GM19467 (cell line): Measurements from ENCODE around the gene TACR1.

Source experiments
- ATAC-seq: cut with Tn5 transposase; IDR thresholded peaks from one replicate; pipeline ENCODE4 v1.9.1; 2021; ENCODE audit warnings: mild to moderate bottlenecking, moderate library complexity; ENCODE audit not compliant: unreplicated experiment

Gene TACR1

DNA sequence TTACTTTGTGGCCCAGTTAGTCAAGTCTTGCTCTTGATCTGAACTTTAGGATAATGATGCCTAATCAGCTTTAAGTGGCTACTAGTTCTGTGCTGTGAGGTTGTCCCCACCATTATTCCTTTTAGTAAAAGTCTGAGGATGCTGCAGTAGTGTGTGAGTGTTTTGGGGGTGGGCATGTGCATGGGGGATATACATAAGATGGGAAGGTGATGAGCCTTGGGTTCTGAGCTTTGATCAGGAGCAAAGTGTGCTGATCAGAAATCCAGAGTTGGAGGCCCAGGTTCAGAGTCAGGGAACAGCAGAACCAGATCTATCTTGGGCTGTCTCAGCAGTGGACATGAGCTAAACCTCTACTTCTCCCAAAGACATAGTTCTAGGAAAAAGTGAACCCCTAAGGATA, 174.1 kb downstream of the TACR1 start:
- ATAC-seq, result no peak

DNA sequence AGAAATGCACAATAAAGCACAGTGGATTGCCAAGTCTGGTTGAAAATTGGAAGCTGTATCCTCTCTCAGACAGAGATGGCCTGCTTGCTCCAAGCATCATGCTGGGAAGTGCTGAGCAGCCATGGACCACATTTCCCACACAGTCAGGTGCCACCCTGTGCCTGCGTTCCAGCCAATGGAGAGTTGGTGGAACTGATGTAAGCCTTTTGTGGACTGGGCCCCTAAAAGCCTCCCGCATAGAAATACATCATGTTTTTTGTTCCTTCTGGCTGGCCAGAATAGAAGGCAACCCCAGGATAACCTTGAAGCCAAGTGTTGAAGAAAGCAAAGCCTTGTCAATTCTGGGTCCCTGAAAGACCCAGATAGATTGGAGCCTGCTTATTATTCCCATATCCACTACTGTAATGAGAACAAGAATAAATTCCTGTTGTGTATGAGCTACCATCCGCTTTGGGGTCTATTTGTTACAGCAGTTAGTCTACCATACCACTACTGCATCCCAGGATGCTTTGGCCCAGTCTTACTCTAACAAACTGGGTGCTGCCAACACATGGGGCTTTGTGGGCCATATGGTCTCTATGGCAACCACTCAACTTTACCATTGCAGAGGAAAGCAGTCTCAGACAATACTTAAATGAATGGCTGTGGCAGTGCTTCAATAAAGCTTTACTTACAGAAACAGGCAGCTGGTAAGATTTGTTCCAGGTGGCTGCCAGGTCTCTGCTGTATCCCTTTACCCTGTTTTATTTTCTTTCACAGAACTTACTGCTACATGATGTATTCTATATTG, 175.5 kb downstream of the TACR1 start:
- ATAC-seq, result no peak

DNA sequence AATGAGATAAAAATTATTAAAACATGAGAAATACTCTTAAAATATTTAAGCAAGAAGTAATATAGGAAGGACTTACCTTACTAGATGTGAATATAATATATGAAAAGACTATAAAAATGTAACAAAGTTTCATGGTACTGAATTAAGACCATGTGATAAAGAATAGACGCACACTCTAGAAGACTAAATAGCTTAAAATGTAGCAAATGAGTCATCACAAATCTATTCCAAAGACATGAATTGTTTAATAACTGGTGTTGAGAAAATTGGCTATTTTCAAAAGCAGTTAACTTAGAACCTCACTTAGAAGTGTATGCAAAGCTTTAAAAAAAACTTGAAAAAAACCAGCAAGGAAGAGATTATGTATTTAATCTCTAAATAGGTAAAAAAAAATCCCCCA, 176.8 kb downstream of the TACR1 start:
- no peak for ATAC-seq

DNA sequence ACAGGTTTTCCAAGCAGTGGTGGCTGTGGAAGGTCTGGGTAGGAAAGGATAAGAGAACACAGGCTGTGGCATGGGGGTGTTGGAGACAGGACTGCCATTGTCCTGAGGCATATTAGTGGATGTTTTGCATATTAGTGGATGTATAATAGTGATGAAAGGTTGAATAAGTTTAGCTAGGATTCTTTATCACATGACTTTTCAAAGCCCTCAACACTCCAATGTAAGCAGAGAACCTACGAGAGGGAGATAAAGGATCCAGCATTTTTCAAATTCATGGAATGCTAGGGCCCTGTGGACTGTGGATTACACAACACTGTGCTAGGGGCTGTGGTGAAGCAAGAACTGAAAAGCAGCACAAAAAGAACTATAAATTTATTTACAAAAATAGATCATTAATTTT, 177.6 kb downstream of the TACR1 start:
- ATAC-seq, result no peak

DNA sequence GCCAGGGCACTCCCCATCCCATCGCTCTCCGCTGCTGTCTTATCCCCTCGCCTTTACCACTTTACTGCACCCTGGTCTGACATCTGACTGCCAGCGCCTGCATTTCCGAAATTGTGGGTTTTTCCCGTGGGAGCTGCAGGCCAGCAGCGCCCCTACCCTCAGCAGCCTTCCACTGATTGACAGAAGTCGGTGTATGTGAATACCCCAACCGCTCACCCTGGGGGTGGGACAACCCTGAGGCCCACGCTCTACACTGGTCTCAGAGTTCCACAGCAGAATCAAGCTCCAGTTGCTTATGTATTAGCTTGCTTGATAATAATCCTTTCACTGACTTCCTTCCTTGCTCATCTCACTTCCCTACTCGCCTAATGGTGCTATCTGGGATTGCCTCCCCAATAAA, 178.8 kb downstream of the TACR1 start:
- no peak for ATAC-seq

DNA sequence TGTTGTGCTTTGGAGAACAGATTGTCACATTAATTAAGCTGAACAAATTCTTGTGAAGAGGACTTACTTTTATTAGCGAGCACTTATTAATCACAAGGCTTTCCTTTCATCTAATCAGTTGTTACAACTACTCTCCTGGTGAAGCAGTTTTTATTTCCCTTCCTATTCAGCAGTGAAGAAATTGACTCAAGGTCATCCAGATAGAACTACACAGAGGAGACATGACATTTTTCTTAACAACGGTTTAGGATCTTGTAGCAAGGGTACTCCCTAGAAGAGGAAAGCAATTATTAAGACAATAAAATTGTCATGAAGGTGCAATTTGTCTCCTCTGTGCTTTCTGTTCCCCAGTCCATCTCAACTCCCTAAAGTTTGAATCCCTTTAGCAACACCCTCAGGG, 179.5 kb downstream of the TACR1 start:
- ATAC-seq, result no peak

DNA sequence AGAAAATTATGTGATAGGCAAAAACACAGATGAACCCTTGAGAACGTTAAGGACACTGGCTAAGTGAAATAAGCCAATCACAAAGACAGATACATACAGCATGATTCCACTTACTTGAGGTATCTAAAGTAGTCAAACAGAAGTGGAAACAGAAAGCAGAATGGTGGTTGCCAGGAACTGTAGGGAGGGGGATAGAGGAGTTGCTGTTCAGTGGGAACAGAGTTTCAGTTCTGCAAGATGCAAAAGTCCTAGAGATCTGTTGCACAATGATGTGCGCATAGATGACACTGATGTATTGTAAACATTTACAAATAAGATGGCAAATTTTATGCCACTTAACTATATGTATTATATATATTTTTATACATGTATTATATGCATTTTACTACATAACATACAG, 181.2 kb downstream of the TACR1 start:
- ATAC-seq, result no peak

DNA sequence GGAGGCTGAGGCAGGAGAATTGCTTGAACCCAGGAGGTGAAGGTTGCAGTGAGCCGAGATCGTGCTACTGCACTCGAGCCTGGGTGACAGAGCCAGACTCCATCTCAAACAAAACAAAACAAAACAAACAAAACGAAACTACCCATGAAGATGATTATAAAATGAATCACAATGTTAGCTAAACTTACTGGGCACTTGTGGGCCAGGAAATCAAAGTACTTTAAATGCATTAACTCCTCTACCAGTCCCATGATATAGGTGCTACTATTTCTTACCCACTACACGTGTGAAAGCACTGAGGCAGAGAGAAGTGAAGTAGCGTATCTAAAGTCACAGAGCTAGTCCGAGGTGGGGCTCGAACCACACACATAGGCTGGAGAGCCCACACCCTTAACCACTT, 187.2 kb downstream of the TACR1 start:
- no peak for ATAC-seq

DNA sequence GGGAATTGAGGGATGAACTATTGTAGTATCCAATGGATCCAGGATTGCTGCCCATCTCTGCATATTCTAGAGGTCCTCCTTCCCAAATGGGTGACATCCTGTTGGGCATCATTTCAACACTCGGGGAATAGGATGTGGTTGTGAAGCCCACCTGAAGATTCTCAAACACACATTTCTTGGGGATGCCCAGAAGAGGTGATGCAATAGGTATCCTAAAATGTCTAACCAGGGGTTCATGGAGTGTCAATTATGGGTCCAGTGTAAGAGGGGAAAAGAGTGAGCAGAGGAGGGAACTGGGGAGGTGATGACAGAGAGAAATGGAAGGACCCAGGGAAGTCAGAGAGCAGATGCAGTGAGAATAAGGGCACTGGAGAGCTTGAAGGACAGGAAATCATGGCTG, 188.7 kb downstream of the TACR1 start:
- no peak for ATAC-seq

DNA sequence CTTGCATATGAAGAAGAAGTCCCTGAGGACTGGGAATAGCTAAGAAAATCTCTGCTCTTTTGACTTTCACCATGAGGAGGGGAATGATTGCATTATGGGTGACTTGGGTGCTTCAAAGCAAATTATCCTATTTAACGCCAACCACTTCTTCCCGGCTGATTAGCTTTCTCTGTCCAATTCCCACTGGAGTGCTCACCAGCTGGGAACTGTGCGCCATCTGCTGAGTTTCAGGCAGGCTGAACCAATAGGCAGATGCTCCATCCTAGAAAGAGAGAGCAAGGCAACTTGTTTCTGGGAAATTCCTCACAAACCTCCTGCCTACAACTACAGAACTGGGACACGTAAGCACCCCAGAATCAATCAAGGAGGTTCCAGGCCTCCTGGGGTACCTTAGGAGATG, 191.5 kb downstream of the TACR1 start:
- ATAC-seq, result no peak

DNA sequence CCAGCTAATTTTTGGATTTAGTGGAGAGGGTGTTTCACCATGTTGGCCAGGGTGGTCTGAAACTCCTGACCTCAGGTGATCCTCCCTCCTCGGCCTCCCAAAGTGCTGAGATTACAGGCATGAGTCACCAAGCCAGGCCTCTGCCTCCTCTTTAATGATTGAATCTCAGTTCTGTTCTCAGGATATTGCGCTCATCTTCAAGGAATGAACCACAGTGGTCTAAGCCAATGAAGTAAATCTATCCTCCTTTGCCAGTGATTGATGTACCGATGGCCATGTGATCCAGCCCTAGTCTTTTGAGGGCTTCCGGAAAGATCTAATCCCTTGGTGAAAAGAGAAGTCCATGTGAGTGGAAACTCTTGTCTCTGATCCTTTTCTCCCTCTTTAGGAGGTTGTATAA, 192.3 kb downstream of the TACR1 start:
- ATAC-seq, result no peak

DNA sequence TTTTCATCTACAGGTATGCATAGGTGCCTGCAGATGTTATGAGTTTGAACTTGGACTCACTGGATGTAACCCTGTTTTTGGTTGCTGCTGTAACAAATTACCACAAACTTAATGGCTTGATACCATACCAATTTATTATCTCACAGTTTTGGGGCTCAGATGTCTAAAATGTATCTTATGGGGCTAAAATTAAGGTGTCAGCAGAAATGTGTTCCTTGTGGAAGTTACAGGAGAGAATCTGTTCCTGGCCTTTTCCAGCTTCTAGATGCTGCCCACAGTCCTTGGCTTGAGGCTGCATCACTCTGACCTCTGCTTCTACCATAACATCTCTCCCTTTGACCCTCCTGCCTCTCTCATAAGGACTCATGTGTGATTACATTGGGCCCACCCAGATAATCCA, 193.3 kb downstream of the TACR1 start:
- ATAC-seq, result no peak

DNA sequence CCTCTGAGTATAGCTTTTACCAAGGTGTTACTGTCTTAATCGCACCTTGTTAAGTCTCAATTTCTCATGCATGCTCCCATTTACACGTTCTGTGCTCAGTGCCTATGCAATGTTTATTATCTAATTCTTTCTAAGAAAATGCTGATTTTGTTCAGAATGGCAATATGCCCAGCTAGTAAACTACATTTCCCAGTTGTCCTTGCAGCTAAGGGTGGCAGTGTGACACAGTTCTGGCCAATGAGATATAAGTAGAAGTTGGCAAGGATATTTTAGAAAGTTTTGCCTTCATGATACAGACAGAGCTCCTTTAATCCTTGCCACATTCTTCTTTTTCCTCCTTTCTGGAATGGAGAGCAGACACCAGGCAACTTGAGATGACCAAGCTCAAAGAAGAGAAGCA, 195.5 kb downstream of the TACR1 start:
- no peak for ATAC-seq

DNA sequence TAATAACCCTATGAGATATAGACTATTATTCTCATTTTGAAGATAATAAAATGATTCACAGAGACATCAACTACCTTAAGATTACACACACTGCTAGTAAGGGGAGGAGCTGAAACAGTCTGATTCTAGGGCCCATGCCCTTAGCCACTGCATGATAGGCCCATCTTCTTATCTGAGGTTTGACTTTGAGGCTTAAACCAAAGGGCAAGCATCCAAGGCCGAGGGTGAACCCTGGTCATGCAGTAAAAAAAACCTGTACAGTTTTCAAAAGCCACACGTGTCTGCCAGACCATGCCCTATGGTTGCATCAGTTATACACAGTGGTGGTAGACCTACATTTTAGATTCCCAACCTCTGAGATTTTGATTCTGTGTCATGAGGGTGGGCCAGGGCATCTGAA, 196.0 kb downstream of the TACR1 start:
- ATAC-seq, result no peak

DNA sequence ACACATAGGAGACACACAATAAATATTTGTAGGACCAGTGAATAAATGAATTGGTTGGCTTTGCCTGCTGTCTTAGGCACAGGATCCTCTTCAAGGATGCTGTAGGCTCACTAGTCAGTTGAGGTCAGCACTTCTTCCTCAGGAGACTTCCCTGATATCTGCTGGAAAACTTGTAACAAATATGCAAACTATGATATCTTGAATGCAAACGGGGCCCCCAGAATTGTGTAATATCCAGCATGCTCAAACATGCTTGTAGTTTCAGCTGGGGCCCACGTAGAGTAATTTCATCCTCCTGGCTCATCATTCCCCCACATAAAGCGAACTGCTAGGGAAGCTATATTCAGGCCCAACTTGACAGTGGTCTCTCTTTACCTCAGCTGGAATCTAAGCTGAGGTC, 197.3 kb downstream of the TACR1 start:
- ATAC-seq, result no peak

DNA sequence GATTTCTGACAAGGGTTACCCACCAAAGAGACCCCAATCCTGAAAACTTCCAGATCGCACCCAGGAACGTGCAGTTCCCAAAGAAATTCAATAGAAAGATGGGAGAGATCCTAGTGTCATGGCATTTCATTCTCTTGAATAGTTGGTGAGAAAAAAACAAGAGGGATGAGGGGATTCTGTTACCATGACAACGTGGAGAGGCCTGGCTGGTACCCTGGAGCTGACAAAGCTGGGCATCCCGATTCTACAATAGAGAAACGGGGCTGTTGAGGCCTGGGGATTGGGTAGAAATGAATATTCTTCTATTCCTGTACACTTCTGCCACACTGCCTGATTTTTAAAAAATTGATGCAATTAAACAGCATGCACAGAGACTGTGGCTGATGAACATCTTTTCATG, 199.9 kb downstream of the TACR1 start:
- ATAC-seq, result no peak
